GM19324 (cell line): Measurements from ENCODE around the gene FOXD4L1.
"Not testable (repeated sequence)": the region's sequence is repeated elsewhere in the genome, so short reads cannot be mapped to it uniquely, and the experiment has no call there.

Experiments used
- ATAC-seq: cut with Tn5 transposase; IDR thresholded peaks from one replicate; pipeline ENCODE4 v1.9.1; 2021; ENCODE audit warnings: mild to moderate bottlenecking, moderate library complexity; ENCODE audit not compliant: unreplicated experiment, low FRiP score

The FOXD4L1 gene

DNA sequence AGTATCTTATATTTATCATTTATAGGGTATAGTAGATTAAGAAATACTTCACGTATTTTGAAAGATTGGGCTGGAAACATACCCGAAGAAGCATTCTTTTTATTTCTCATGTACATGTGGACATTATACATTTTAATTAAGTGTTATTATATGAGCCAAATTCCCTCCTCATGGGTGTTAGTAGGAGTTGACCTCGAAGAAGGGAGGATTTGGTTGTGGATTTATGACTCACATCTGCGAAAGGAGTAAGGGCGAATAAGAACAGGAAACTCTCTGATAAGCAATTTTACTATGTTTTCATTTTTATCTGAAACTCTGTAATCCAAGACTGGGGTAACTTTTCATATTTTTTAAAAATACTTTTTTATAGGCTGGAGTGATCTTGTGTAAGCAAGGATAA is 23.0 kb downstream of the FOXD4L1 start:
- ATAC-seq, result not testable (repeated sequence)

DNA sequence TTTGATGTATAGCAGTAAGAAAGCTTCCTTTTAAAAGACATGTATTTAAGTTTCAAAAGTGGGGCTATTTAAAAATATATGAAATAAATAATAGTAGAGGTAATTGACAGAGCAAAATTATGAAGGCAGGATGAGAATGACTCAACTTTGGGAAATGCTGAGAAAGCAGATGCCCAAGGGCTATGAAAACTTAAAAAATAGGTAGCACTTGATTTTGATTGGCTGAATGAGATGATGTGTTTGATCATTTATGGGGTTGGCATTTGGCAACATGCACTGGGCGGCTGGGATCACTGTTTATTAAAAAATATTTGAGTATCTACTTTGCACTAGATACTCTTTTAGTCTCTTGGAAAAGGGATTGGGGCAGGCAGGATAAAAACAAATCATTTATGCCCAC is 26.5 kb downstream of the FOXD4L1 start:
- ATAC-seq, result not testable (repeated sequence)

DNA sequence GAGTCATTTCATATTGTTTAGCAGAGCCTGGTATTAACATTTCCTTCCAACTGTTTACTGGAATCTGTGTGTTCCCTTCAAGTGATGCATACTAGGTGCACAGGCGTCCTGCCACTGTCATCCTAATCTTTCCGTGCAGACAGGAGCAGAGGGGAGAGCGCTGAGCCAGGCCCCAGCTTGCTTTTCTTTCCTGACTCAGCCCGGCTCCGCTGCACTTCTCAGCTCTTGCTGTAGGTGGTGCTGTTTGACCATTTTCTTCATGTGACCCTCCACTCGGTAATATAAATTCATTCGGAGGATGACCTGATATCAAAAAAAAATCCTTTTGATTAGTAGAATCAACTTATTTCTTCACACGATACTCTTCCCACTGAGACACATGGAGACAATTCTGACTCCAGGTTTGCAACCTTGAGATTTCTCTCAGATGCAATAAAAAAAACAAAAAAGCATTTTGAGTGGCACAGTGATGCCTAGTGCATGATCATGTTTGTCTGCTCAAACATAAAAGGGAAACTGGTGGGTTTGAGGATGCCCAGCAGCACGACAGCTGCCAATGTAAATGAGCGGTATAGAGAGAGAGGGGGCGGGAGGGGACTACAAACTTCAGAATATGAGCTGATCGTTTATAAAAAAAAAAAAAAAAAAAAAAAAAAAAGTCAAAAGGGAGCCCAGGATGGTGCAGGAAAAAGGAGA is 29.0 kb downstream of the FOXD4L1 start:
- not testable (repeated sequence) for ATAC-seq

DNA sequence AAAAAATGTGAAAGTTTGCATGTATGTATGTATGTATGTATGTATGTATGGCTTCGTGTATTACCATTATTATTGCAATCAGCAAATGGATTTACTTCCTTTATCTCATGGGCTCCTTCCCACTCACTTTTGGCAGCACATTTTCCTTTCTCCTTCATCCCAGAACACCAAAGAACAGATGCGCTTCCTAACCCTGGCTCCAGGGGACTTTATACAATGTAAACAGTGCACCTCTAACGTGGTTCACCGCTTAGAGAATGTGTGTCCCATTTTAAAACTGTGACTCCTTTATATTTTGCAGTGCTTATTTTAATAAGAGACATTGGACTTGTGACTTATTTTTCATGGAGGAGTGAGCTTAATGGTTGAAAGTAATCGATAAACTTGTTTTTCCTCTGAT is 29.7 kb downstream of the FOXD4L1 start:
- not testable (repeated sequence) for ATAC-seq

DNA sequence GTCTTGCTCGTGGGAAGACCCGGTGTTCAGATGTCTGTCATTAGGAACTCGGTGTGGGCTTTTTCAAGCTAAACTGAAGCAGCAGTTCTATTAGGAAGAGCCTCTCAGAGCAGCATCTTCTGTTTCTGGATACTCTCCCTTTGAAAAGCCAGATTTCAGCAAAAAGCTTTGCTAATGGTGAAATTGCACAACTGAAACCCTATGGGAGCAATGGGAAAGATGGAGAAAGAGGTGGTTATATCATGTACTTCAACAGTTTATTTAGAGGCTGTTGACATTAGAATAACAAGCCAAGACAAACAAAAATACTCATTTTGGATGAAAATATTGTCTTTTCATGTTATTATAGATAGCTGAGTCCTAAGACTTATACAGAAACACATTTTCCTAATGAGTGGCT is 30.4 kb downstream of the FOXD4L1 start:
- ATAC-seq, result not testable (repeated sequence)

DNA sequence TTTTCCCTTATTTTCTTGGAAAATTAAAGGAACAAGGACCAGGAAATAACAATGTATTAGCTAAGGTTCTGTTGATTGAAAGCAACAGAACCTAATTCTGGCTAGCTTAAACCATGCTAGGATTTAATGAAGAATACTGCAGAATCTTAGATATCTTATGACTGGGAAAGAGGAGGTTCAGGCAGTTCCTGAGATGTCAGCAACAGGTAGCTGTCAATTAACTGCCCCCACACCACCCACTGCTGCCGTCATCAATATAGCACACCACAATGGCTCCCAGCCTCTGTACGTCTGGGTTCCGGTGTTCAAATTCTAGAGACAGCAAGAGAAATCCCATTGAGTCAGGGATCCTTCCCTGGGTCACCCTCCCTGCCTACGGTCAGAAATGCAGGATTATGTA is 34.5 kb downstream of the FOXD4L1 start:
- not testable (repeated sequence) for ATAC-seq

DNA sequence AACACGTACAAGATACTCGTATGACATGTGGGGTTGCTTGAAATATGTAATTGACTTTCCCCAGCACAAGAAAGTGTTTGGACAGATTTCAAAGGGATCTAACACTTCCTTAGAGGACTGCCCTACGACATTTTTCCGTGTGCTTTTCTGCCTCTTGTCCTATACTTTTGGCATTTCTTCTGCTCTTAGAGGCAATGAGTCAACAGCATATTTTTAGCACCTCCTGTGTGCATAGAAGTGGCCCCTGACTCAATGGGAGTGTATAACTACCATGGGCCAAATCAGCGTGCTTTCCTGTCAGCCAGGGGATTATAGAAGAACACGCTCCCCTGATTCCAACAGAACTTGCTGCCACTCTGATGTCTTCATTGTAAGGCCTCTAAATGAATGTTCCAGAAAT is 38.1 kb downstream of the FOXD4L1 start:
- not testable (repeated sequence) for ATAC-seq

DNA sequence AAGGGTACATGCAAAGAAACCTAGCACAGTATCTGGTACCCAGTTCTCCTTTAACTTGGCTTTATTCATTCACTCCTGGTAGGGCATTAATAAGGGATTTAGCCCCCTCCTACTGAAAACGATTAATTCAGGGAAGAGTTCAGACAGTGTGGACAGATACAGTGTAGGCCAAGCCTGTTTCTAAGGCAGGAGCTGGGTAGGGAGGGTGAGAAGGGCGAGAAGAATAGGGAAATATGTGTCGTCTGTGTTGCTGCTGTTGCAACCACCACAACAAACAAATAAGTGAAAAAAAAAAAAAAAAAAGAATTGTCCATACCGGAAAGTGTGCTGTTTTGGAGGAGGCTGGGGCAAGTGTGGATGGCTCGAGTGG is 42.4 kb downstream of the FOXD4L1 start:
- ATAC-seq, result not testable (repeated sequence)

DNA sequence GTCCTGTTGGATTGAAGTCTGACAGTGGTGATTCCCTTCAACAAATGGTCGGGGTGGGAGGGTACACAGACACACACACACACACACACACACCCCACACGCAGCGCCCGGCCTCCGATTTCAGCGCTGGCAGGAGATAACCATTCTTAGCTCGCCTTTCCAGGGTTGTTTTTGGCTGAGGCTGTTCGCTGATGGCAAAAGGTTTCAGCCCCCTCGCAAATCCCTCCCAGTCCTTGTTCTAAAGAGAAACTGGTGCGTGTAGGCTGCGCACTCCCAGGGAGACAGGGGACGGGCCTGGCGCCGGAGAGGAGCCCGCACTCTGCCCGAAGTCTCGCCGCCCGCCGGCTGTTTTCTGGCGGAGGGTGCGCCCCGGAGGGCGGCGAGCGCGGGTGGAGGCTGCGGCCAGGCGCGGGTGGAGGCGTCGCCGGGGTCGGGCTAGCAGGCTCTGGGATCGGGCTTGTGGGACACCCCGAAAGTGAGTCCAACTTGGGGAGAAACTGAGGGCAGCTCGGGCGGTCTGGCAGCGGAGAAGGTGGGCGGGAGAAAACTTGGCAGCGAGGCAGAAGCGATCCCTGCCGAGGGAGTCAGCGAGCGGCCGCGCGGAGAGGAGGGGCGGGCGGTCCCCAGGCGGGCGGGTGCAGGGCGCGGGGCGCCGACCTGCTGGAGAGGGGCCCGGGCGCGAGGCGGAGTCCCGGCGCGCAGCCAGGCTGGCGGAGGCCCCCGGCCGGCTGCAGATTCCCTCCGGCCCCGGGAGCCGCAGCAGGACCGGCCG is 42.9 kb downstream of the FOXD4L1 start:
- ATAC-seq, result not testable (repeated sequence)

DNA sequence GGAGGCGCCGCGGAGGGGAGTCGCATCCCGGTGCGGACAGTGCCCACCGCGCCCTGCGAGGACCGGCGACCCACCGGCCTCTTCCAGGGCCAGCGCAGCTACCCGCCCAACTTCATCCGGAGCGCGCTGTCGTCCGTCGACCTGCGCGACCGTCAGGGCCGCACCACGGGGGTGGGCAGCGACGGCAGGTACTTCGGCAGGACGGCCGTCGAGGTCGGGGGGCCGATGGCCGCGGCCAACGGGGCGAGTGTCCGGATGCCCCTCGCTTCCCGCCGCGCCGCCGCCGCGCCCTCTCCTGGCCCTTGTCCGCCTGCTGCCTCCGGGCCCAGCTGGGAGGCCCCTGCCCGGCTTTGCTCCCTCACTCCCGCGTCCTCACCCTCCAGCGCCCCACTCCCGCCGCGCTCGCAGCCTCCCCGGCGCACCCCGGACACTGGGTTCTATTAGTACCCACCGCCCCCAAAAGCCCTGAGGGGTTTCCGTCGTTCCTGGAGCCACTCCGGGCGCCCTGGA is 43.6 kb downstream of the FOXD4L1 start:
- ATAC-seq, result not testable (repeated sequence)

DNA sequence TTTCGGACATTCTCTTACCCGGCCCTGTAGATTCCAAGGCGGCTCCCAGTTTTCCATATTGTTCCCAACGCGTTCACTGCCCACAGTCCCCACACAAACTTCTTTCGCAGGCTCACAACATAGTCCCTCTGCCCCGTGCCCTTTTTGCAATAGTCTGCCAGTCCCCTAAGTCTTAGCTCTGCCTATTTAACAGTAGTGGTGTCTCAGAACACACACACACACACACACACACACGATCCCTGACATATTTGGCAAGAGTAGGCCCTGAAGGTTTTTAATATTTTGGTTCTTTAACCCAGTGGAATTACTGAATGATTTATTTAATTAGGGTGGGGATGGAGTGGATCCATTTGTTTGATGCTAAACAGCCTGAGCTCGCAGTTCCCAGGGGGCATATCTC is 44.1 kb downstream of the FOXD4L1 start:
- not testable (repeated sequence) for ATAC-seq
